Fibroblast of skin of abdomen (primary cell): ENCODE results near the gene DDN.

Source experiments
- DNase-seq: peaks from one replicate; pipeline ENCODE4 v3.0.0-alpha.2; 2013

Gene DDN

GRCh38 chr12:48965298-48965838 lies 33.8 kb downstream of the DDN start:
- DNase-seq, result no peak

GRCh38 chr12:48961801-48962200 lies 37.4 kb downstream of the DDN start:
- no peak for DNase-seq

- no peak for DNase-seq
These were observed 37.8 kb downstream of the DDN start for GRCh38 chr12:48961331-48961730.

- DNase-seq, result no peak
These were observed 38.3 kb downstream of the DDN start for GRCh38 chr12:48960834-48961233.

GRCh38 chr12:48958049-48958388 lies 41.2 kb downstream of the DDN start:
- no peak for DNase-seq

- peak; percentile 94 for DNase-seq
These were observed 41.8 kb downstream of the DDN start, which contains the start of gene ARF3 for GRCh38 chr12:48957141-48958048. Gene ARF3 (minus strand): TSS chr12:48957487. CDS start chr12:48941095, 16,392 bp downstream.

- DNase-seq, result peak; percentile 96
These were observed 42.7 kb downstream of the DDN start for GRCh38 chr12:48956279-48957140.

GRCh38 chr12:48954841-48955501 lies 44.2 kb downstream of the DDN start:
- no peak for DNase-seq

GRCh38 chr12:48954061-48954460 lies 45.1 kb downstream of the DDN start:
- DNase-seq, result no peak

- no peak for DNase-seq
These were observed 46.5 kb downstream of the DDN start for GRCh38 chr12:48952691-48953090.

GRCh38 chr12:48947727-48948126 lies 51.4 kb downstream of the DDN start:
- no peak for DNase-seq

- DNase-seq, result no peak
These were observed 52.2 kb downstream of the DDN start for GRCh38 chr12:48946943-48947342.

- no peak for DNase-seq
These were observed 53.0 kb downstream of the DDN start for GRCh38 chr12:48946205-48946604.
